ENCODE data around the gene ANKRD36C.
A peak's percentile ranks its signal among the peaks of the same experiment; 100 is the strongest.
"Not testable (repeated sequence)": the region's sequence is repeated elsewhere in the genome, so short reads cannot be mapped to it uniquely, and the experiment has no call there.

The ANKRD36C gene

GRCh38 chr2:95793970-95794369 lies 197.7 kb downstream of the ANKRD36C start:
- not testable (repeated sequence) for H3K4me1 Mint-ChIP-seq; H3K27ac Mint-ChIP-seq; H3K36me3 Mint-ChIP-seq; ATAC-seq; DNase-seq (ENCODE audit: low spot score in 2 of 2); H3K4me3 Mint-ChIP-seq; H3K9me3 Mint-ChIP-seq

GRCh38 chr2:95790180-95790579 lies 201.4 kb downstream of the ANKRD36C start:
- not testable (repeated sequence) for H3K36me3 Mint-ChIP-seq; H3K4me1 Mint-ChIP-seq; H3K4me3 Mint-ChIP-seq; DNase-seq (ENCODE audit: low spot score in 2 of 2); H3K27ac Mint-ChIP-seq; H3K9me3 Mint-ChIP-seq; ATAC-seq

GRCh38 chr2:95789385-95789784 lies 202.2 kb downstream of the ANKRD36C start:
- not testable (repeated sequence) for DNase-seq (ENCODE audit: low spot score in 2 of 2); H3K4me3 Mint-ChIP-seq; H3K4me1 Mint-ChIP-seq; H3K27ac Mint-ChIP-seq; H3K36me3 Mint-ChIP-seq; H3K9me3 Mint-ChIP-seq
- peak; percentile 19 for ATAC-seq

- not testable (repeated sequence) for H3K9me3 Mint-ChIP-seq; H3K27ac Mint-ChIP-seq; H3K36me3 Mint-ChIP-seq; DNase-seq (ENCODE audit: low spot score in 2 of 2); H3K4me1 Mint-ChIP-seq; H3K4me3 Mint-ChIP-seq; ATAC-seq
These were observed 203.0 kb downstream of the ANKRD36C start for GRCh38 chr2:95788642-95789041.

Data from stimulated activated effector memory CD8-positive, alpha-beta T cell treated with anti-CD3 and anti-CD28 coated beads, Interleukin-12 subunit alpha, Interleukin-12 subunit beta, amount 100 ng/mL, for 72 hours (primary cell).